Breast epithelium (tissue), 3 donors: ENCODE measurements around the gene FNIP2.

Source experiments
- CTCF ChIP-seq, 3 donors: fragments of 450-650 bp; IDR thresholded peaks; one replicate each; pipeline ENCODE4 v1.5.1; 2016 to 2017; ENCODE audit warnings: antibody characterized with exemption in 3 of 3, mild to moderate bottlenecking in 3 of 3, moderate library complexity in 3 of 3
- POLR2A ChIP-seq: fragments of 450-650 bp; IDR thresholded peaks from one replicate; pipeline ENCODE4 v1.6.1; 2016; ENCODE audit warnings: antibody characterized with exemption, mild to moderate bottlenecking, moderate library complexity
- POLR2AphosphoS5 ChIP-seq, 3 donors: sonication (generic); formaldehyde crosslinking; IDR thresholded peaks; one replicate each; pipeline ENCODE4 v1.6.1; 2017; ENCODE audit warnings: antibody characterized with exemption in 3 of 3

DNA sequence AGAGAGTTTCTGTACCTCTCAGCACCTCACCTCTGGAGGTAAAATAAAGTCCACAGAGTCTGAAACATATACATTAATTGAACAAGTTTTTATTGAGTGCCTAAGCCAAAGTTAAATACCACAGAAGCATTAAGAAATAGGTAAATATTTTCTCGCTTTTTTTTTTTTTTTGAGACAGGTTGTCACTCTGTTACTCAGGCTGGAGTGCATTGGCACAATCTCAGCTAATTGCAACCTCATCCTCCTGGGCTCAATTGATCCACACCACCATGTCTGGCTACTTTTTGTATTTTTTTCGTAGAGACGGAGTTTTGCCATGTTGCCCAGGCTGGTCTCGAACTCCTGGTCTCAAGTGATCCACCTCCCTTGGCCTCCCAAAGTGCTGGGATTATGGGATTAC, 10.1 kb upstream of the FNIP2 start:
- no peak for TF ChIP-seq CTCF (IDR thresholded peaks at IDR 0.05)
- no peak for TF ChIP-seq POLR2A
- no peak for TF ChIP-seq POLR2AphosphoS5 (IDR thresholded peaks at IDR 0.05)
